Metanephros (tissue), 2 donors: Measurements from ENCODE around the gene TNFSF9. TPM values are rescaled to one million over a fixed set of nuclear protein-coding genes. Genes with fewer than 3 reads are reported as not detected.

ENCODE experiments used
- small RNA-seq: library from RNA; depleted of rRNA; stranded (forward); fragments of <200 nt; gene quantifications from one replicate; pipeline ENCODE3, GENCODE V24; 2014; ENCODE audit warnings: low replicate concordance
- total RNA-seq: library from RNA; depleted of rRNA; stranded (reverse); fragments of >200 nt; gene quantifications from one replicate; pipeline ENCODE4 v1.2.3, GENCODE V29; 2014

TNFSF9 gene, protein sequence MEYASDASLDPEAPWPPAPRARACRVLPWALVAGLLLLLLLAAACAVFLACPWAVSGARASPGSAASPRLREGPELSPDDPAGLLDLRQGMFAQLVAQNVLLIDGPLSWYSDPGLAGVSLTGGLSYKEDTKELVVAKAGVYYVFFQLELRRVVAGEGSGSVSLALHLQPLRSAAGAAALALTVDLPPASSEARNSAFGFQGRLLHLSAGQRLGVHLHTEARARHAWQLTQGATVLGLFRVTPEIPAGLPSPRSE
- 0.76 TPM for total RNA-seq

DNA sequence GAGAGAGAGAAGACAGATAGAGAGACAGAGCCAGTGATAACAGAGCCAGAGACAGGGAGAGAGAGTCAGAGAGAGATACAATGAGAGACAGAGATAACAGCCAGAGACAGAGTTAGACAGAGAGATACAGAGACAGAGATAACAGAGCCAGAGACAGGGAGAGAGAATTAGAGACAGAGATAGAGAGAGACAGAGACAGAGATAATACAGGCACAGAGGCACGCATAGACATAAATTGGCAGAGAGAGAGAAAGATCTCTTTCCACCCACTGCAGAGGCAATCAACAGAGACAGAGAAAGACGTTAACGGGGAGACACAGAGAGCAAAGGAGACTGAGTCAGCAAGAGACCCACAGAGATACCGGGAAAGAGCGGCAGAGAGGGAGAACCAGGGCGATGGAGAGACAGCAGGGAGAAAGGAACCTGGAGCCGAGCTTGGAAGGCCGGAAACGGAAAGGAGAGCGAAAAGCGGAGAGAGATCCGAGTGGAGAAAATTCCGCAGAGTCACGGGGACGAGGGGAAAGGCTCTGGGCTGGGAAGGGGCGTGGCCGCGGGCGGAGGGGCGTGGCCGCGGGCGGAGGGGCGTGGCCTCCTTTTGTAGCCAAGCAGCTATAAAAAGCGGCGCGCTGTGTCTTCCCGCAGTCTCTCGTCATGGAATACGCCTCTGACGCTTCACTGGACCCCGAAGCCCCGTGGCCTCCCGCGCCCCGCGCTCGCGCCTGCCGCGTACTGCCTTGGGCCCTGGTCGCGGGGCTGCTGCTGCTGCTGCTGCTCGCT lies at the start of gene TNFSF9:
Gene TNFSF9 (plus strand): TSS at position 641 of the 777 bp plus-strand sequence. CDS start 11 bp downstream, at position 652.

DNA sequence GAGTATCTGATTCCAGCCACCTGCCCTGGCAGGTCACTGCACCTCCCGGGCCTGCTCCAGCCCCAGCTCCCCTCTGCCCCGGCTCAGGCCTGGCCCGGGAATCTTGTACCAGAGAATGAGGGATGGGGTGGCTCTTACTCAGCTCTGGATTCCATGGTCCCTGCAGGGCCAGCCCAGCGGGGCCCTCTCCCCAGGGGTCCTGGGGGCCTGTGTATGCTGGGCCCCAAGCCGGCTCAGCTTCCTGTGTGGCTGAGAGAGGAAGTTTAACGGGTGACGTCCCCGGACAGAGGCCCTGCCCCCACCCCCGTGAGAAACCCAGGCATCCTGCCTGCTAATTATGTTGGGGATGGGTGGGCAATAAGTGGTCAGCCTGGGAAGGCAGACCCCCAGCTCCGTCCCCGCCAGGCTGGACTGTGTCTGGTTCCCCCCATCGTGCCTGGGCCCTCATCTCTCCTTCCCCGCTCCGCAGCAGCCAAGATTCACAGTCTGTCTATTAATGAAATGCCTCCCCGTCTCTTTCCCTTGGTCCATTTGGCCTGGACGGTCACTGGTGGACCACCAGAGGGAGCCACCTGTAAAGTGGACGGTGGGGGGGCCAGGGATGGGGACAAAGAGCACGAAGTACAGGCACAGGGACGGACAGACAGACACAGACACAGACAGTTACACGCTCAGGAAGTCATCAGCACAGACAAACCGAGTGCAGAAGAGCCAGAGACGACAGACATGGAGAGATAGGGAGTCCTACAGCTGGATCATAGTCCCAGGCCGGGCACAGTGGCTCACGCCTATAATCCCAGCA lies 49.1 kb upstream of the TNFSF9 start, which contains the start of gene DENND1C:
Gene DENND1C (minus strand): TSS at position 247 of the 802 bp plus-strand sequence. CDS start 92 bp downstream, at position 155.

DNA sequence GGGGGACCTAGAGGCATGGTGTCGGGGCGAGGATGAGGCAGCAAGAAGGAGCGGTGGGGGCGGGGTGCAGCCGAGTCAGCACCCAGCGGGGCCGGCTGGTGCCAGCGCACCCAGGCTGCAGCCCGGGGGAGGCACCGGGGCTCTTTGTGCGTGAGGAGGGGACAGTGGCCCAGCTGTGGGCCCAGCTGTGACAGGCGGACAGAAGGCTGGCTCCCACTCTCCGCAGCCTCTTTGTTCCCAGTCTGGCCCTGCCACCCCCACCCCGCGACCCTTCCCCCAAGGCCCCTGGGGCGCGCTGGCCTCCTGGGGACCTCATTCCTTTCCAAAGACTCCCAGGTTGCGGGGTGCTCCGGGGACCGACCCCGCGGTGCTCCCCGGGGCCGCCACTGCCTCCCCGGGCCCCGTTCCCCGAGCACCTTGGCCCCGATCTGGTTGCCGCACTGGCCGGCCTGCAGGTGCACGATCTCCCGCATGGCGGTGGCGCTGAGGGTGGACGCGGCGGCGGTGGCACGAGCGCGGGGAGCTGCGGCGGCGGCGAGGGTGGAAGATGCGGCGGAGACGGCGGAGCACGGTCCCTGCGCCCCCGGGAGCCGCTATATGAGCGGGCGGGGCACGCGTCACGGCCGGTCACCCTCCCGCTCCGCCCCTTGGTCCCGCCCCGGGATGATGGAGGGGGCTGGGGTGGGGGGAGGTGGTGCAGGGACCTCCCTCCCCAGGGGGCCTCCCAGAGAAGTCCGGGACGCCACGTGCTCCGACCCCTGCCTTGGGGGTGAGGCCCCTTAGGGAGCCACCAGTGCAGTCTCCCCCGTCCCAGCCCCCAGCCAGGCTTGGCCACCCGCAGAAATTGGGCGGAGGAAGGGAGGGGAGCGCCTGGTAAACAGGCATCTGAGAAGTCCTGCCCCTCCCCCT lies 28.8 kb upstream of the TNFSF9 start, which contains the start of gene TUBB4A:
Gene TUBB4A (minus strand): TSS at position 570 of the 909 bp plus-strand sequence. CDS start 97 bp downstream, at position 473.

Small RNA genes lying within 50 kb of the gene (small RNA-seq; reads per million reads assigned to genes)
- gene AC010503.2: not detected
- gene RF00019: not detected

Other genes starting within 250 kb of the TNFSF9 start
- not detected for gene ACER1, start 197.4 kb upstream of the TNFSF9 start, total RNA-seq
- gene CLPP, start 169.5 kb upstream of the TNFSF9 start, total RNA-seq: 43.0 TPM
- 147 TPM for gene ALKBH7, start 158.2 kb upstream of the TNFSF9 start, total RNA-seq
- gene PSPN, start 155.1 kb upstream of the TNFSF9 start, total RNA-seq: 2.5 TPM
- gene GTF2F1, start 137.9 kb upstream of the TNFSF9 start, total RNA-seq: 59.6 TPM
- 186 TPM for gene KHSRP, start 106.2 kb upstream of the TNFSF9 start, total RNA-seq
- 0.53 TPM for gene SLC25A41, start 97.3 kb upstream of the TNFSF9 start, total RNA-seq
- gene SLC25A23, start 71.2 kb upstream of the TNFSF9 start, total RNA-seq: 59.8 TPM
- 57.0 TPM for gene CRB3, start 66.8 kb upstream of the TNFSF9 start, total RNA-seq
- gene DENND1C, start 49.2 kb upstream of the TNFSF9 start, total RNA-seq: 2.2 TPM
- gene TUBB4A, start 28.7 kb upstream of the TNFSF9 start, total RNA-seq: 17.9 TPM
- gene CD70, start 60.1 kb downstream of the TNFSF9 start, total RNA-seq: 0.29 TPM
- 0.70 TPM for gene TNFSF14, start 139.1 kb downstream of the TNFSF9 start, total RNA-seq
- gene C3, start 189.6 kb downstream of the TNFSF9 start, total RNA-seq: 34.5 TPM
- gene GPR108, start 206.6 kb downstream of the TNFSF9 start, total RNA-seq: 58.4 TPM
- 44.5 TPM for gene TRIP10, start 208.7 kb downstream of the TNFSF9 start, total RNA-seq
- 11.9 TPM for gene SH2D3A, start 236.4 kb downstream of the TNFSF9 start, total RNA-seq
- gene VAV1, start 241.7 kb downstream of the TNFSF9 start, total RNA-seq: 6.5 TPM